Measurements from ENCODE around the gene DNAH17.

- TF ChIP-seq CTCF (IDR thresholded peaks at IDR 0.05) (no peak), POLR2A (IDR thresholded peaks at IDR 0.05) (no peak)
Measured at GRCh38 chr17:78476973-78477372, 100.2 kb downstream of the DNAH17 start.

All from lower leg skin (tissue), 3 donors.